GM12875 (cell line): ENCODE measurements around the gene AKR1C3.
"Not testable (repeated sequence)": the region's sequence is repeated elsewhere in the genome, so short reads cannot be mapped to it uniquely, and the experiment has no call there.

Experiments used
- H3K4me3 ChIP-seq: one replicate; pipeline ENCODE4 v1.5.1; 2011; ENCODE audit warnings: low read depth, low read length, control low read depth
- TF ChIP-seq, protein P1 (sequence below): IDR thresholded peaks from 2 replicates; pipeline ENCODE4 v1.5.1; 2011; ENCODE audit warnings: low read depth, mild to moderate bottlenecking, control low read depth, inconsistent platforms, low read length, moderate library complexity, borderline replicate concordance; ENCODE audit not compliant: insufficient read depth

The AKR1C3 gene

DNA sequence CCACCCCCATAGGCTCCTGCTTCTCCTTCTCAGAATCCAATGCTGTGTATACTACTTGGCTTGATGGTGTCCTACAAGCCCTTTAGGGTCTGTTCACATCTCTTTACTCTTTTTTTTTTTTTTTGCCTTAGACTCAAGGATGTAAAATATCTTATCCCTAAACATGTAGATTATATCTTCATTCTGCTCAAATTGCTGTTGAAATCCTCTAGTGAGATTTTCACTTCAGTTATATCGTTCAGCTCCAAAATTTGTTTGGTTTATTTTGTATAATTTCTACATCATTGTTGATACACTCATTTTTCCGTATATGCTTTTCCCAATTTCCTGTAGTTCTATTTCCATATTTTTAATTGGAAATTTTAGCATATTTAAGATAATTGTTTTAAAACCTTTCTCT lies 1.8 kb upstream of the AKR1C3 start:
- no peak overlapping the region for H3K4me3 ChIP-seq
- TF ChIP-seq, protein P1, sequence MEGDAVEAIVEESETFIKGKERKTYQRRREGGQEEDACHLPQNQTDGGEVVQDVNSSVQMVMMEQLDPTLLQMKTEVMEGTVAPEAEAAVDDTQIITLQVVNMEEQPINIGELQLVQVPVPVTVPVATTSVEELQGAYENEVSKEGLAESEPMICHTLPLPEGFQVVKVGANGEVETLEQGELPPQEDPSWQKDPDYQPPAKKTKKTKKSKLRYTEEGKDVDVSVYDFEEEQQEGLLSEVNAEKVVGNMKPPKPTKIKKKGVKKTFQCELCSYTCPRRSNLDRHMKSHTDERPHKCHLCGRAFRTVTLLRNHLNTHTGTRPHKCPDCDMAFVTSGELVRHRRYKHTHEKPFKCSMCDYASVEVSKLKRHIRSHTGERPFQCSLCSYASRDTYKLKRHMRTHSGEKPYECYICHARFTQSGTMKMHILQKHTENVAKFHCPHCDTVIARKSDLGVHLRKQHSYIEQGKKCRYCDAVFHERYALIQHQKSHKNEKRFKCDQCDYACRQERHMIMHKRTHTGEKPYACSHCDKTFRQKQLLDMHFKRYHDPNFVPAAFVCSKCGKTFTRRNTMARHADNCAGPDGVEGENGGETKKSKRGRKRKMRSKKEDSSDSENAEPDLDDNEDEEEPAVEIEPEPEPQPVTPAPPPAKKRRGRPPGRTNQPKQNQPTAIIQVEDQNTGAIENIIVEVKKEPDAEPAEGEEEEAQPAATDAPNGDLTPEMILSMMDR: no peak

DNA sequence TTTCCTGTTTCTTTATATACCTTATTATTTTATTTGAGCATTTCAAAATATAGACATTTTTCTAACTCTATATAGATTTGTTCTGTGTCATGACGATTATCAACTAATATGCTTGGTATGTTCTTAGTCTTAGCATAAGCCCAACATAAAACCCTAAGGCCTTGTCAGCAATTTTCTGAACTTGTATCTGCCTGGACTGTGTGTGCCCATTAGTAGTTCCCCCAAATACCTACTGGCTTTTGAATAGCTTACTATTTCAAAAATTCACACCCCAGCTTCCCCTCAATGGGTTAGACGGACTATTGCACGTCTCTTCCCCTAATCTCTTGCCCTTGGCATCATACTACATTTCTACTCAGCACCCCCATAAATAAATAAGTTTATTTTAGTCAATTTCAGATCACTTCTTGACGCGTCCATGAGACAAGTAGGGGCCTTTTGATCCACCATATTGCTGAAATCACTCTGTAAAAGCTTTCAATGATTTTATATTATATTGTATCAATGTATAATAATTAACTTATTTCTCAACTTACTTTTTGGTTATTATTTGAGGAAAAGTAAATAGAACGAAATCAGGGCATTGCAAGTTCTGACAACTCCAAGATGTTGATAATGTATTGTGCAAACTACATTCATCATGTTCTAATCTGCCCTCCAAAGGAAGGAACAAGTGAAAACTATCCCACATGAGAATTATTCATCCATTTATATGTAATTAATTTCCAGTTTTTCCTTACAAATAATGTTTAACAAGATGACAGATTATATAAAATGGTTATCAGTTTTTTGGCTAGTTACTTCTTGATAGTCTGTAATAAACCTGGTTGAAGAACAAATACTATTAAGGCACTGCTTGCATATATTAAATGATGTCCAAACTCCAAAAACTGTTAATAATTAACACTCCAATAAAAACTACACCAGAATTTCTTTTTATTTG lies 1.1 kb upstream of the AKR1C3 start:
- no peak overlapping the region for H3K4me3 ChIP-seq
- TF ChIP-seq, protein P1: no peak

DNA sequence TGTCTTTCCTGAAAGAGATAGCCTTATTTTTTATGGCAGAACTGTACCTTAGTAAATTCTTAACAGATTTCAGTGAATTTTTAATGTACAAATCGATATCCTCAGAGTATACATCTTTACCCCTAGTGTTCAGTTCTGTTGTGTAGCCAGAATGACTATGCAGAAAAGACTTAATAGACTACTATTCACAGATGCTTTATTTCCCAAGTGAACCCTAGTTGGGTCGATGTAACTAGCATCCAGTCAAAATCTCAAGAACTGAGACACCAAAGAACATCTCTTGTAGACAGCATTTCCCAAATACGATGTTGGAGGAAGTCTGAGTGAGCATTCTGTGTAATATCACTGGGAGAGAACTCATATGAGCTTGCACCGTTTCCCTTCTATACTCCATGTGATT lies 1.5 kb downstream of the AKR1C3 start:
- H3K4me3 ChIP-seq: no peak overlapping the region
- TF ChIP-seq, protein P1: no peak

DNA sequence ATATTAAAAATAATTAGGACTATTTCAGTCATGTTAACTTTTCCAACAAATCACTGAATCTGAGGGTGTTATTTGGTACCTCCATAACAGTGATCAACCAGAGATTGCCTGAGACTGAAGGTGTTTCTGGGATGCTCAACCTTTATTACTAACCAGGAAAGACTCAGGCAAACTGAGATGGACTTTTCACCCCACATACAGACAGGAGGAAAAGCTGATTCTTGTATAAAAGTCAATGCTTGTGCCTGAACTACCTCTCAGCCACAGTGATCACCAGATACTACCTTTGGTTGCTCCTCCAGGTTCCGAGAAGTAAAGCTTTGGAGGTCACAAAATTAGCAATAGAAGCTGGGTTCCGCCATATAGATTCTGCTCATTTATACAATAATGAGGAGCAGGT lies 1.9 kb downstream of the AKR1C3 start:
- H3K4me3 ChIP-seq: no peak overlapping the region
- TF ChIP-seq, protein P1: no peak

DNA sequence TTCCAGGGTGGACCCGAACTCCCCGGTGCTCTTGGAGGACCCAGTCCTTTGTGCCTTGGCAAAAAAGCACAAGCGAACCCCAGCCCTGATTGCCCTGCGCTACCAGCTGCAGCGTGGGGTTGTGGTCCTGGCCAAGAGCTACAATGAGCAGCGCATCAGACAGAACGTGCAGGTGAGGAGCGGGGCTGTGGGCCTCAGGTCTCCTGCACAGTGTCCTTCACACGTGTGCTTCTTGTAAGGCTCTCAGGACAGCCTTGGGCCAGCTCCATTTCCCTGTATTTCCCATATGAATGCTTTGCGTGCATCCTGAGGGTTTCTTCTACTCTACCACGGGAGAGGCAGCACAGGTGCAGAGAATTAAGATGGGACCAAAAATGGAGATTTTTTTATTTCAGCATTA lies 8.3 kb downstream of the AKR1C3 start:
- not testable (repeated sequence) for H3K4me3 ChIP-seq

DNA sequence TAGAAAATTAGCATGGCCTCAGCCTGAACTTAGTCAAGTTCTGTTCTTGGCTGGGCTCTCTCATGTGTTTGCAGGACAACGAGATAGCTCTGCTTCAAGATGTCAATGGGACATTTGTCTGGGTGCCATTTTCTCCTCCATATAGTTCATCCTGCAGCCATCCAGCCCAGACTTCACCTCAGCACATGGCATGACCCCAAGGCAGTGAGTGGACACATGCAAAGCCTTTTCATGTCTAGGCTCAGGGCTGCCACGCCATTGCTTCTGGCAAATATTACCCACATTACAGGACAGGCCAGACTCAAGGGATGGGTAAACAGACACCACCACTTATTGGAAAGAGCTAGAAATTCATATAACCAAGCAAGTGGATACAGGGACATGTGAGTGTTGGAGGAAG lies 9.3 kb downstream of the AKR1C3 start:
- TF ChIP-seq, protein P1: no peak
- H3K4me3 ChIP-seq: no peak overlapping the region

DNA sequence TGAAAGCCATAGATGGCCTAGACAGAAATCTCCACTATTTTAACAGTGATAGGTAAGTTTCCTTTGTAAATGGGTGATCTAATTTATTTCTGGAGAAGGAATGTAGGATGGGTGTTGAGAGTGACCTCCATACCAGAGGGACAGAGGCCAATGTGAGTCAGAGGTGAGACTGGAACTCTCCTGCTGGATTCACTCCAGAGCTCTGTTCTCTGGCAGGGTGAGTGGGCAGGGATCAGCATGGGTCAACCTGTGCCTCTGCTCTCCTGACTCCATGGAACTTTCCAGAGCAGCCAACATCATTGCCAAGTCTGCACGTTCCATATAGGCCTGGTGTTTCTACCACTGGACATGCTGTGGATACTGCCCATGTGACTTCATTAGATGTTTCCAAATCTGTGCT lies 11.4 kb downstream of the AKR1C3 start:
- no peak overlapping the region for H3K4me3 ChIP-seq
- TF ChIP-seq, protein P1: no peak
